ENCODE data around the gene MCM8.

Gene MCM8

DNA sequence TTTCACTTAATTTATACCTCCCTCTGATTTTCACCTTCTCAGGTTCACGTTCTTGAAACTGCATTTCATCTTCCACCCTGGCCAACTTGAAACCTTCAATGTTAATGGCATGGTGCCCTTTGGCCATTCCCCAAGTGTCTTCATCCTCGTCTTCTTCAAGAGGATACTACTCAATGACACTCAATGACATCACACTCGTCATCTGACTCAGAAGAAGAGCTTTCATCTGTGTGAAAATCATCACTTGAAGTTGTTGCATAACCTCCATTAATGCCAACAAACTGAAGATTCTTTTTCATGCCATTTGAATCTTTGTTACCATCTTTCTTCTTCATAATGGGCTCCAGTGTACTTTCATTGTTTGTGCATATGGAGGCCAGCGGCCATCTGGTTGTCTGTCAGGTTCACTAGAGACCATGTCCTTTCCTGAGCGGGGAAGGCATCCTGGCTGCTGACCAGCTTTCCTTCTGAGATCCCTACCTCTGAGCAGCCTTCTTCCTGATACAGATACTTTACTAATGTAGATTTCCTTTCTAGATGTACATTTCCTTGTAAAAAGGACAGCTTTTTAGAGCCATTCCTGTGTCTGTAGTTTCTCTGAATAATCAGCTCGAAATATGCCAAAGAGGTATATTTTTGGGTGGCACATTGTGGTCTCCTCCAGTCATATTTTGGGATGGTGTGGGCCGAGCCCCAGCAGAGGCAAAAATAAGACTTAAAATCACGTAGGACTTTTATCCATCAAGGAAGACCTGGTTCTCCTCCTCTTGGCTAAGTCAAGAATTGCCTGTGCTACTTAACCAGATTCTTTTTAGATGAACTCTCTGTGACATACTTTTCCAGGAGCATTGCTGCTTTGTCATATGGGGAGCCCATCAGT lies 21.4 kb upstream of the MCM8 start:
- DNase-seq (ENCODE audit: low spot score): no peak
- Histone ChIP-seq H3K4me3 (no peak overlapping the region), H3K27ac (no peak overlapping the region)
- TF ChIP-seq, protein P1, sequence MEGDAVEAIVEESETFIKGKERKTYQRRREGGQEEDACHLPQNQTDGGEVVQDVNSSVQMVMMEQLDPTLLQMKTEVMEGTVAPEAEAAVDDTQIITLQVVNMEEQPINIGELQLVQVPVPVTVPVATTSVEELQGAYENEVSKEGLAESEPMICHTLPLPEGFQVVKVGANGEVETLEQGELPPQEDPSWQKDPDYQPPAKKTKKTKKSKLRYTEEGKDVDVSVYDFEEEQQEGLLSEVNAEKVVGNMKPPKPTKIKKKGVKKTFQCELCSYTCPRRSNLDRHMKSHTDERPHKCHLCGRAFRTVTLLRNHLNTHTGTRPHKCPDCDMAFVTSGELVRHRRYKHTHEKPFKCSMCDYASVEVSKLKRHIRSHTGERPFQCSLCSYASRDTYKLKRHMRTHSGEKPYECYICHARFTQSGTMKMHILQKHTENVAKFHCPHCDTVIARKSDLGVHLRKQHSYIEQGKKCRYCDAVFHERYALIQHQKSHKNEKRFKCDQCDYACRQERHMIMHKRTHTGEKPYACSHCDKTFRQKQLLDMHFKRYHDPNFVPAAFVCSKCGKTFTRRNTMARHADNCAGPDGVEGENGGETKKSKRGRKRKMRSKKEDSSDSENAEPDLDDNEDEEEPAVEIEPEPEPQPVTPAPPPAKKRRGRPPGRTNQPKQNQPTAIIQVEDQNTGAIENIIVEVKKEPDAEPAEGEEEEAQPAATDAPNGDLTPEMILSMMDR (IDR thresholded peaks at IDR 0.05): no peak

DNA sequence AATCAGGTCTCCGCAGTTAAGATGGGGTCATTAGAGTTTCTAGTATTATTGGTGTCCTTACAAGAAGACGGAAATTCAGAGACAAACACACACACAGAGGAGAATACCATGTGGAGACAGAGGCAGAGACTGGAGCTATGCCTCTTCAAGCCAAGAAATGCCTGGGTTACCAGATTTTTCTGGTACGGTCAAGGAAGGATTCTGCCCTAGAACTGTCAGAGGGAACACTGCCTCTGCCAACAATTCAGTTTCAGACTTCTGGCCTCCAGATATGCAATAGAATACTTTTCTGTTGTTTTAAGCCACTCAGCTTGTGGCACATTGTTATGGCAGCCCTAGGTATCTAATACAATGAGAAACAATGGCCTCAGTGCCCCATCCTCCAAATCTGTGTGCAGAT lies 19.0 kb upstream of the MCM8 start:
- DNase-seq (ENCODE audit: low spot score): no peak
- TF ChIP-seq, protein P1 (IDR thresholded peaks at IDR 0.05): no peak
- no peak overlapping the region for H3K27ac ChIP-seq
- no peak overlapping the region for H3K4me3 ChIP-seq

DNA sequence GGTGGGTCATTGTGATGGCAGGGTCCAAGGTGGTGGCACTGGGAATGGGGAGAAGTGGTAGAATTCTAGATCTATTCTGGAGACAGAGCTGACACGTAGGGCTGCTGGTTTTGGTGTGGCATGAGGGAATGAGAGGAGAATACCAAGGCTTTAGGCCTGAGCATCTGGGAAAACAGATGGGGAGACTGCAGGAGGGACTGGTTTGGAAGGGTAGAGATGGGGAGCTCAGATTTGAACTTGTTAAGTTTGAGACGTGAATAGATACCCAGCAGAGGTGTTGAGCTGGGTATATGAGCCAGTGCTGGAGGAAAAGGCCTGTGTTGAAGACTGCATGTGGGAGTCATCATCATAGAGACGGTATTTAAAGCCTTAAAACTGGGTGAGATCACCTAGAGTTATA lies 17.7 kb upstream of the MCM8 start:
- DNase-seq (ENCODE audit: low spot score): no peak
- no peak overlapping the region for H3K4me3 ChIP-seq
- H3K27ac ChIP-seq: no peak overlapping the region
- TF ChIP-seq, protein P1 (IDR thresholded peaks at IDR 0.05): no peak

DNA sequence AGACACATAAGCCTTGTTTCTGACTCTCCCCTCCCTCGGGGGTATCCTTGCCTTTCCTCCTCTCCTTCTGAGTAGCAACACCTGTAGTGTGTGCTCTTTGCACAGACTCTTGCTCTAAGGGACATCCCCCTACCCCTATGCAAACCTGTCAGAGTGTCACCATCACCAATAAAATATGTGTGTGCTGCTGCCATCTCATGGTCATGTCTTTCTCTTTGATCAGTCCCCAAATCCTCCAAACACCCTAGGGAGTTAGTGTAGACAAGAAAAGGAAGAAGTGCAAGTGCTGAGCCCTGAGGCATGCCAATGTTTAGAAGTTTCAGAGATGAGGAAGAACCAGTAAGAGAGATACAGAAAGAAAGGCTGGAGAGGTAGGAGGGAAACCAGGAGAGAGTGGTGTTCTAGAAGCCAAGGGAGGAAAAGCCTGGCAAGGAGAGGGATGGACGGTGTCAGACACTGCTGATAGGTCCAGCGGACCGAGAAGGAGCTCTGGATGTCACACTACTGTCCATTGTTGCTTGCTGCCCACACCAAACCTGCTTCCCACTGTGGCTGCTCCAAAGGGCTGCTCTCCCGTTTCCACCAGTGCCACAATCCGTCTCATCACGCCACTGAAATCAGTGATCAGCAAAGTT lies 16.5 kb upstream of the MCM8 start:
- TF ChIP-seq, protein P1 (IDR thresholded peaks at IDR 0.05): no peak
- Histone ChIP-seq H3K27ac (no peak overlapping the region), H3K4me3 (no peak overlapping the region)
- DNase-seq (ENCODE audit: low spot score): no peak

DNA sequence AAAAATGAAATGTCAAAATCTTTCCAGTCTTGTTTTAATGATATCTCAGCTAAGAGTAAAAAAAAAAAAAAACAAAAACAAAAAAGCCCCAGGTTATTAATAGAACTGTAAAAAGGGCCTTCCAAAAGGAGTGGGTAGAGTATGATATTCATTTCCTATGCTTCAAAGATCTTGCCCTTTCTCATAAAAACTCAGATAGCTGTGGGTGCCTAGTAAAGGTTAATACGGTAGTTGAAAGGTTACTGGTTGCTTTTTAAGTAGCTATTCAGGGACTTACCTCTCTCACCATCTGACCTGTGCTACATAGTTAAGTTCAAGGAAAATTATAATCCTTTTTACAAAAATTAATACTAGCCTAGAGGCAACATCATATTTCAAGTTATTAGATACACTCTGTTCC lies 15.1 kb upstream of the MCM8 start:
- no peak overlapping the region for H3K27ac ChIP-seq
- no peak for DNase-seq (ENCODE audit: low spot score)
- TF ChIP-seq, protein P1 (IDR thresholded peaks at IDR 0.05): no peak
- H3K4me3 ChIP-seq: no peak overlapping the region

DNA sequence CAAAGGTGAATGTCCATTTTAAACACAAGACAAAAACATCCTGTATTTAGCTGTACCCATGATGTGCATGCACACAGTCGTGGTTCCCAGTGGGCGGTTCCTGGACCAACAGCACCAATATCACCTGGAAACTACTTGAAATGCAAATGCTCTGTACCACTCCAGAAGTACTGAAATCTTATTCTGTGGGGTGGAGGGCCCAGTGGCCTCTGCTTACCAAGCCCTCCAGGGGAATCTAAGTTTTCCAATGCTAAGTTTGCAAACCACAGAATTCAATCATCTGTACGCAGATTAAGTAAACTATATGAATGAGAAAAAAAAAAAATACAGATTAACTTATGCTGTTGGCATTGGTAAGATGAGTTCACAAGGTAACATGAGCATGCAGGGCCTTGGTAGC lies 14.2 kb upstream of the MCM8 start:
- Histone ChIP-seq H3K4me3 (no peak overlapping the region), H3K27ac (no peak overlapping the region)
- no peak for DNase-seq (ENCODE audit: low spot score)
- TF ChIP-seq, protein P1 (IDR thresholded peaks at IDR 0.05): no peak

All from coronary artery (tissue), 2 donors.